ENCODE results near the gene NRDC. TPM values are rescaled to one million over a fixed set of nuclear protein-coding genes. Genes with fewer than 3 reads are reported as not detected.
A peak's percentile ranks its signal among the peaks of the same experiment; 100 is the strongest.

NRDC gene
- total RNA-seq, 1 donor from 2014 or later: 83.0 TPM

GRCh38 chr1:51791888-51792287 lies 86.6 kb downstream of the NRDC start:
- Histone ChIP-seq H3K4me1 (ENCODE audit: control insufficient read depth in 3 of 3, insufficient read depth in 3 of 3, low read length in 3 of 3) (no peaks in the 10 kb centered on the region), H3K9ac (ENCODE audit: low read depth in 1 of 3, low read length in 3 of 3) (no peak overlapping the region), H3K27me3 (ENCODE audit: control insufficient read depth in 3 of 3, insufficient read depth in 3 of 3, low read length in 3 of 3) (no peaks in the 10 kb centered on the region), H3K36me3 (ENCODE audit: control insufficient read depth in 3 of 3, insufficient read depth in 3 of 3, low read length in 3 of 3) (peaks cover 62 to 80% (median 79%) of the 10 kb centered on the region in 3 donors), H3K27ac (ENCODE audit: low read depth, low read length) (no peak overlapping the region), H3K9me3 (ENCODE audit: control insufficient read depth in 3 of 3, low read length in 3 of 3) (no peaks in the 10 kb centered on the region), H3K4me3 (ENCODE audit: low read length in 3 of 3) (no peak overlapping the region)

- H3K27me3 ChIP-seq (ENCODE audit: control insufficient read depth in 3 of 3, insufficient read depth in 3 of 3, low read length in 3 of 3): no peaks in the 10 kb centered on the region
- H3K36me3 ChIP-seq (ENCODE audit: control insufficient read depth in 3 of 3, insufficient read depth in 3 of 3, low read length in 3 of 3): peaks cover 75 to 92% (median 92%) of the 10 kb centered on the region in 3 donors
- no peak overlapping the region for H3K9ac ChIP-seq (ENCODE audit: low read depth in 1 of 3, low read length in 3 of 3)
- H3K27ac ChIP-seq (ENCODE audit: low read depth, low read length): no peak overlapping the region
- no peak overlapping the region for H3K4me3 ChIP-seq (ENCODE audit: low read length in 3 of 3)
- no peaks in the 10 kb centered on the region for H3K9me3 ChIP-seq (ENCODE audit: control insufficient read depth in 3 of 3, low read length in 3 of 3)
- H3K4me1 ChIP-seq (ENCODE audit: control insufficient read depth in 3 of 3, insufficient read depth in 3 of 3, low read length in 3 of 3): no peaks in the 10 kb centered on the region
Observed at GRCh38 chr1:51790385-51790784, 88.1 kb downstream of the NRDC start.

DNA sequence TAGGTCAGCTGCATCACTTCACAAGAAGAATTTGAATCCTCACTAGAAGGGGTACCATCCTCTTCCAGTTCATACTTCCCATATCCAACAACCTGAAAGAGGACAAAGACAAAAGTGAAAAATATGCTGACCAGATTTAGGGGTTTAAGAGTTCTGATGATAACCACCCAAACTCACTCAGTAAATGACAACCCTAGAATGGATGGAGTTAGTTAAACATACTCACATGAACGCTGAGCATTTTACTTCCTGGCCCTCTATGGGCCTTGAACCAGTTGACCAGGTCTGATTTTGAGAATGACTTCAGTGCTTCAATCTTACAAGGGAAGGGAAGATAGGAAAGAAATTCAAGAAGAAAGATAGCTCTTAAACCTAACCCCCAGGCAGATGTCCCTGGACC lies 89.2 kb downstream of the NRDC start:
- Histone ChIP-seq H3K27ac (ENCODE audit: low read depth, low read length) (no peak overlapping the region), H3K4me1 (ENCODE audit: control insufficient read depth in 3 of 3, insufficient read depth in 3 of 3, low read length in 3 of 3) (no peaks in the 10 kb centered on the region), H3K9ac (ENCODE audit: low read depth in 1 of 3, low read length in 3 of 3) (no peak overlapping the region), H3K36me3 (ENCODE audit: control insufficient read depth in 3 of 3, insufficient read depth in 3 of 3, low read length in 3 of 3) (peaks cover 82 to 97% (median 92%) of the 10 kb centered on the region in 3 donors), H3K27me3 (ENCODE audit: control insufficient read depth in 3 of 3, insufficient read depth in 3 of 3, low read length in 3 of 3) (no peaks in the 10 kb centered on the region), H3K4me3 (ENCODE audit: low read length in 3 of 3) (no peak overlapping the region), H3K9me3 (ENCODE audit: control insufficient read depth in 3 of 3, low read length in 3 of 3) (no peaks in the 10 kb centered on the region)

DNA sequence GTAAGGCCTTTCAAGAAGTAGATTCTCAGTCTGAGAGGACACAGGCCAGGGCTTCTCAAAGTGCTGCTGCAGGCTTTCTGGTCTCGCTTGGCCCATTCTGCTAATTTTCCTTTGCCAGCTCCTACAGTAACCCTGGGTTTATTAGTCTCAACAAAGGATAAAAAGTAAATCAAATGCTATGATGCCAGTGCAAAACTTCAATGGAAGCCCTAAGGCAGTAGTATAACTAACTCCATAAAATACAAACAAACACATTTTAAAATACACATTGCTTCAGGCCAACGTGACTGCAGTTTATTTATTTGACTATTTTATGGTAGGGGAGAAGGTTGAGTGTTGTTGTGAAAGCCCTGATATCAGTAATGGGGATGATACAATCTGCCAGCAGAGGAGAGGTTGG lies 89.6 kb downstream of the NRDC start:
- no peaks in the 10 kb centered on the region for H3K27me3 ChIP-seq (ENCODE audit: control insufficient read depth in 3 of 3, insufficient read depth in 3 of 3, low read length in 3 of 3)
- no peak overlapping the region for H3K27ac ChIP-seq (ENCODE audit: low read depth, low read length)
- no peak overlapping the region for H3K4me3 ChIP-seq (ENCODE audit: low read length in 3 of 3)
- H3K4me1 ChIP-seq (ENCODE audit: control insufficient read depth in 3 of 3, insufficient read depth in 3 of 3, low read length in 3 of 3): no peaks in the 10 kb centered on the region
- peaks cover 82 to 97% (median 92%) of the 10 kb centered on the region in 3 donors for H3K36me3 ChIP-seq (ENCODE audit: control insufficient read depth in 3 of 3, insufficient read depth in 3 of 3, low read length in 3 of 3)
- H3K9me3 ChIP-seq (ENCODE audit: control insufficient read depth in 3 of 3, low read length in 3 of 3): no peaks in the 10 kb centered on the region
- no peak overlapping the region for H3K9ac ChIP-seq (ENCODE audit: low read depth in 1 of 3, low read length in 3 of 3)

- Histone ChIP-seq H3K9ac (ENCODE audit: low read depth in 1 of 3, low read length in 3 of 3) (no peak overlapping the region), H3K4me3 (ENCODE audit: low read length in 3 of 3) (no peak overlapping the region), H3K9me3 (ENCODE audit: control insufficient read depth in 3 of 3, low read length in 3 of 3) (no peaks in the 10 kb centered on the region), H3K4me1 (ENCODE audit: control insufficient read depth in 3 of 3, insufficient read depth in 3 of 3, low read length in 3 of 3) (no peaks in the 10 kb centered on the region), H3K27me3 (ENCODE audit: control insufficient read depth in 3 of 3, insufficient read depth in 3 of 3, low read length in 3 of 3) (no peaks in the 10 kb centered on the region), H3K36me3 (ENCODE audit: control insufficient read depth in 3 of 3, insufficient read depth in 3 of 3, low read length in 3 of 3) (peaks cover 71 to 82% (median 80%) of the 10 kb centered on the region in 3 donors), H3K27ac (ENCODE audit: low read depth, low read length) (no peak overlapping the region)
Observed at GRCh38 chr1:51784997-51785421, 93.5 kb downstream of the NRDC start.

DNA sequence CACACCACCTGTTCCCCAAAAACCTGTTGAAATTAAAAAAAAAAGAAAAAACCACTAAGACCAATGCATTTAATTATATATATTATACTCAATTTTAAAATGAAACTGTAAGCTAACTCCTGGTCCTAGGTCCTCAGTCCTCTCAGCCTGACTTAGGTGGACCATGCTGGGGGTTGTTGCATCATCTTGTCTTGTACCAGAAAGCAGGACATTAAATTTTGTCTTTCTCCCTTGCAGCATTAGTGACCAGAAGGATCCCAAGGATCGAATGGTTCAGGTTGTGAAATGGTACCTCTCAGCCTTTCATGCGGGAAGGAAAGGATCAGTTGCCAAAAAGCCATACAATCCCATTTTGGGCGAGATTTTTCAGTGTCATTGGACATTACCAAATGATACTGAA lies 97.6 kb downstream of the NRDC start:
- Histone ChIP-seq H3K4me3 (ENCODE audit: low read length in 3 of 3) (no peak overlapping the region), H3K36me3 (ENCODE audit: control insufficient read depth in 3 of 3, insufficient read depth in 3 of 3, low read length in 3 of 3) (peaks cover 42 to 52% (median 44%) of the 10 kb centered on the region in 3 donors), H3K4me1 (ENCODE audit: control insufficient read depth in 3 of 3, insufficient read depth in 3 of 3, low read length in 3 of 3) (no peaks in the 10 kb centered on the region), H3K9ac (ENCODE audit: low read depth in 1 of 3, low read length in 3 of 3) (no peak overlapping the region), H3K27ac (ENCODE audit: low read depth, low read length) (no peak overlapping the region), H3K9me3 (ENCODE audit: control insufficient read depth in 3 of 3, low read length in 3 of 3) (no peaks in the 10 kb centered on the region), H3K27me3 (ENCODE audit: control insufficient read depth in 3 of 3, insufficient read depth in 3 of 3, low read length in 3 of 3) (no peaks in the 10 kb centered on the region)

- H3K4me3 ChIP-seq (ENCODE audit: low read length in 3 of 3): no peak overlapping the region
- H3K9me3 ChIP-seq (ENCODE audit: control insufficient read depth in 3 of 3, low read length in 3 of 3): no peaks in the 10 kb centered on the region
- H3K36me3 ChIP-seq (ENCODE audit: control insufficient read depth in 3 of 3, insufficient read depth in 3 of 3, low read length in 3 of 3): peaks cover 11 to 41% (median 35%) of the 10 kb centered on the region in 3 donors
- no peak overlapping the region for H3K27ac ChIP-seq (ENCODE audit: low read depth, low read length)
- H3K4me1 ChIP-seq (ENCODE audit: control insufficient read depth in 3 of 3, insufficient read depth in 3 of 3, low read length in 3 of 3): no peaks in the 10 kb centered on the region
- no peak overlapping the region for H3K9ac ChIP-seq (ENCODE audit: low read depth in 1 of 3, low read length in 3 of 3)
- no peaks in the 10 kb centered on the region for H3K27me3 ChIP-seq (ENCODE audit: control insufficient read depth in 3 of 3, insufficient read depth in 3 of 3, low read length in 3 of 3)
Observed at GRCh38 chr1:51776408-51776807, 102.1 kb downstream of the NRDC start.

DNA sequence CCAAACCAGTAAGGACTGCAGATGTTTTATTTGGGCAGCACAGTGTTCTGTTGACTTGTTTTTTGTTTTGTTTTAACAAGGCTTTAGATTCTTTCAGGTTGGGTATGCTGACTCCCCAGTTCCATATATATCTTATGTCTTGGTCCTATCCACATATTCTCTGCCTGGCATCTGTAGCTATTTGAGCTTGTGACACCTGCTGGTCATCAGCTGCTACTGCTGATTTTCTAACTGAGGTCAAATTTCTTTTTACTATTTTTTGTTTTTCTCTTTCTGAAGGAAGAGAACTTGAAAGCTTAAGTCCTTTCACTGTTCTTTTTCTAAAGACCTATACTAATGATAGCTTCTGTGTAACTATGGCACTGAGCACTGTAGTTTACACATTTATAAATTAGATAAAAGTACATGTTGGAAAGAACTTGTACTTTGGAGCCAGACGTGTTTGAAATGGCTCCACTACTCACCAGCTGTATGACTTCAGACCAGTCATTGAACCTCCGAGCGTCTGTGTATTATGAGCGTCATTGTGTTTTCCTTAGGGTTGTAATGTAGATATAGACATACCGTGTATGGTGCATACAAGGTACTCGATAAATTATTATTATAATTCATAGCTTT lies 109.4 kb downstream of the NRDC start:
- Histone ChIP-seq H3K4me1 (ENCODE audit: control insufficient read depth in 3 of 3, insufficient read depth in 3 of 3, low read length in 3 of 3) (peaks cover 0 to 4% (median 2%) of the 10 kb centered on the region in 3 donors), H3K36me3 (ENCODE audit: control insufficient read depth in 3 of 3, insufficient read depth in 3 of 3, low read length in 3 of 3) (peaks cover 12 to 45% (median 39%) of the 10 kb centered on the region in 3 donors), H3K27ac (ENCODE audit: low read depth, low read length) (peak overlapping the region; percentile 28)

DNA sequence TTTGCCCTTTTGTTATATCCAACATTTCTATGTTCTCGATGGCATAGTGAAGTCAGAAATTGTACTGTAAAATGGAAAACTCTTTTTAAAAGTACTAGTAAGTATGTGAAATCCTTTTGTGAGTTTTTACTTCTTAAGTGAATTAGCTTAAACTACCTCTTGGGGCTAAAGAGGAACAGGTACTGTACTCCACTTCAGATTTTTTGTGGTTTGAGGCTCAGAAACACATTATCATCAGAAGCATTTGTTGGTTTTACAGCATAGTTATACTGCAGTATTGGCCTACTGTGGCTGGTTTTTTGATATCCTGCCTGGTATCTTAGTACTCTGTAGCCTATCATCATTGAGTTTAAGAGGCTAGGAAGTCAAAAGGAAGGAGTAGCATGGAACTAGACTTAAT lies 117.2 kb downstream of the NRDC start:
- H3K36me3 ChIP-seq (ENCODE audit: control insufficient read depth in 3 of 3, insufficient read depth in 3 of 3, low read length in 3 of 3): peaks cover 3 to 15% (median 12%) of the 10 kb centered on the region in 3 donors
- H3K9ac ChIP-seq (ENCODE audit: low read depth in 1 of 3, low read length in 3 of 3): no peak overlapping the region
- H3K4me1 ChIP-seq (ENCODE audit: control insufficient read depth in 3 of 3, insufficient read depth in 3 of 3, low read length in 3 of 3): no peaks in the 10 kb centered on the region
- no peak overlapping the region for H3K4me3 ChIP-seq (ENCODE audit: low read length in 3 of 3)
- H3K27me3 ChIP-seq (ENCODE audit: control insufficient read depth in 3 of 3, insufficient read depth in 3 of 3, low read length in 3 of 3): no peaks in the 10 kb centered on the region
- H3K27ac ChIP-seq (ENCODE audit: low read depth, low read length): no peak overlapping the region
- H3K9me3 ChIP-seq (ENCODE audit: control insufficient read depth in 3 of 3, low read length in 3 of 3): no peaks in the 10 kb centered on the region

More for the DNA sequence above, 109.4 kb downstream of the NRDC start:
- Histone ChIP-seq H3K27me3 (ENCODE audit: control insufficient read depth in 3 of 3, insufficient read depth in 3 of 3, low read length in 3 of 3) (no peaks in the 10 kb centered on the region), H3K9ac (ENCODE audit: low read depth in 1 of 3, low read length in 3 of 3) (no peak overlapping the region), H3K9me3 (ENCODE audit: control insufficient read depth in 3 of 3, low read length in 3 of 3) (no peaks in the 10 kb centered on the region), H3K4me3 (ENCODE audit: low read length in 3 of 3) (no peak overlapping the region)

GRCh38 chr1:51760872-51761271 lies 117.7 kb downstream of the NRDC start:
- no peaks in the 10 kb centered on the region for H3K9me3 ChIP-seq (ENCODE audit: control insufficient read depth in 3 of 3, low read length in 3 of 3)

More at GRCh38 chr1:51760872-51761271, 117.7 kb downstream of the NRDC start:
- Histone ChIP-seq H3K36me3 (ENCODE audit: control insufficient read depth in 3 of 3, insufficient read depth in 3 of 3, low read length in 3 of 3) (peaks cover 2 to 10% (median 9%) of the 10 kb centered on the region in 3 donors), H3K4me3 (ENCODE audit: low read length in 3 of 3) (no peak overlapping the region), H3K4me1 (ENCODE audit: control insufficient read depth in 3 of 3, insufficient read depth in 3 of 3, low read length in 3 of 3) (no peaks in the 10 kb centered on the region), H3K9ac (ENCODE audit: low read depth in 1 of 3, low read length in 3 of 3) (no peak overlapping the region), H3K27ac (ENCODE audit: low read depth, low read length) (no peak overlapping the region), H3K27me3 (ENCODE audit: control insufficient read depth in 3 of 3, insufficient read depth in 3 of 3, low read length in 3 of 3) (no peaks in the 10 kb centered on the region)

Data from skeletal muscle tissue (tissue), 4 donors.